Measurements from ENCODE around the gene ACADS. TPM values are rescaled to one million over a fixed set of nuclear protein-coding genes. Genes with fewer than 3 reads are reported as not detected.

Gene ACADS
- total RNA-seq, 1 donor: 6.6 TPM

DNA sequence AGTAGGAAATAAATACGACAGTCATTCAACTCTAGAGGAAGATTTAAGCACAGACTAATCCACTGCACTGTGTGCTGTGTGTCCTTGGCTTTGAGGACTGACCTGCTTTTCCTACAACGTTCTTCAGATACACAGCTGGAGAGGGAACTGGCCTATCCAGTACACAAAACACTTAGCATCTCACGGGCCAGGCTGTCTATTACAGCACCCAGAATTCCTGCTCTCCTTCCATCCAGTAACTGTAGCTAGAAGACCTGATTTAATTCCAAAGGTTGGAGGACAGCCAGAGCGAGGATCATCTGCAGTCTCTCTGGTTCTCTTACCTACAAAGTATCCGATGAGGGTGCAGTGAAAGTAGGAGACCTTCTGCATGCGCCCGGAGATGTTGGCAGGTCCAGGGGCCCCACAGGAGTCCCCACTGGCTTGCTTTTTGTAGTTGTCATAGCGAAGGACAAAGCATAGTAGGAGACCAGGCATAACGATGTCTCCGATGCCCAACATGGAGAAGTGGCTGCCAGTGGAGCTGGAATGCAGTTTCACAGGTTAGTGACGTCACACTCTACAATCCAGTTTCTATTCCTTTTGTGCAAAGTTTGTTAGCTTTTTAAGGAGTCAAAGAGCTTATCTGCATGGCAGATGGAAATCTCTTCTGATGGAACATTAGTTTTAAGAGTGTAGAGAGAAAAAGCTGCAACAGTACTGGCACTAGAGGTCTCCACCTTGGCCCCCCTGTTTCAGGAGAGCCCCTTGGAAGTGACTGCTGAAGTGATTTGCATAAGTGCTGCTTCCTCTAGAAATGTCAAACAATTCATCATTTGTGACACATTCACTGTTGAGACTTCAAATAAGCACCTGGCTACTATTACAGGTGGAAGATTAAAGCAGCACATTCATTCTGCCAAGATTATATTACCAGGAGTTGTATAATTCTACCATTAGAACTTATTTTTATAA lies 41.7 kb downstream of the ACADS start:
- Histone ChIP-seq H3K9me3 (ENCODE audit: low read depth, low read length) (no peaks in the 10 kb centered on the region), H3K27me3 (ENCODE audit: insufficient read depth, low read length) (no peaks in the 10 kb centered on the region), H3K4me3 (ENCODE audit: low read length) (no peak overlapping the region), H3K4me1 (ENCODE audit: insufficient read depth, low read length) (no peaks in the 10 kb centered on the region)

DNA sequence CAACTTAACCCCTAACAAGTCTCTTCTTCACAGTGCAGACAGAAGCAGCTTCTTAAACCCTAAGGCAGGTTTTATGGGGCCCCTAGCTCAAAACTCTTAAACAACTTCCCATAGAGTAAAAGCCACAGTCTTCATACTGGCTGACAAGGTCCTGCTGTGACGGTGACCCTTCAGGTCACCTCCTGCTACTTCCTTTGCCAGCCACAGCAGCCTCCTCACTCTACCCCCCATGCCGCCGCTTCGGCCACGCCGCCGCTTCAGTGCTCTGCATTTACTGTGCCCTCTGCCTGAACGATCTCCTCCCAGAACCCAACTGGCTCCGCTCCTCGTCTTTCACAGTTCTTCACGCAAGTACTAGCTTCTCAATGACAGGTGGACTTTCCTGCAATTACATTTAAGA lies 45.5 kb downstream of the ACADS start:
- H3K27me3 ChIP-seq (ENCODE audit: insufficient read depth, low read length): no peaks in the 10 kb centered on the region
- no peaks in the 10 kb centered on the region for H3K9me3 ChIP-seq (ENCODE audit: low read depth, low read length)
- no peaks in the 10 kb centered on the region for H3K4me1 ChIP-seq (ENCODE audit: insufficient read depth, low read length)
- H3K4me3 ChIP-seq (ENCODE audit: low read length): no peak overlapping the region

DNA sequence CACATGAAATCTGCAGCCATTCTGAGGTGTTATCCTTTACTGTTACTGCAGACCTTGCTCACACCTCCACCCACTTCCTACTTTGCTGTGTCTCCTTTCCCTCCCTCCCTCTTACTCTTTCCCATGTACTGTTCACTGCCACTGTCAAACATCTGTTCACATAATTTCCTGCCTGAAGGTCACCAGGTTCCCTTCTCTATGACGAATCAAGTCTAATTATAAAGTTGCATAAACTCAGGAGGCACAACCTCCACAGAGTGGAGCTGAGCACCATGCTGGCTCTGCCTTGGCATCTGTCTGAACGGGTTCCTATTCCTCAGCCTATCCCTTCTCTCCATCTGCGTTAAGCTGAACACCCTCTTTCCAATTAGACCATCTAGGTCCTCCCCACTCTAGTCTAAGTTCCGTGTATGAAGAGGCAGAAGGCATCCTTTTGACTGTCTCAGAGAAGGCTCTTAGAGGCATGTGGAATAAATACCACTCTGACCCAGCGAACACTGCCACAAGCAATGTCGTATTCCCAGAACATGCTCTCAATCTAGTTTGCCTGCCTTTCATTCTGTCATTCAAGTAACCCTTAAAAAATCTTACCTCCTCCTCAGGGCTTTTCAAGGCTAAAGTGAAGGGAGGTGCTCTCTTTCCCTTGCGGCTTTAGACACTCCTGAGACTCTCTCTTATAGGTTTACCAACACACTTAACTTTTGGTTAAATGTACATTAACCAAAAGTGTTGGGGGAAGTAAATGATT lies 48.7 kb downstream of the ACADS start:
- H3K9me3 ChIP-seq (ENCODE audit: low read depth, low read length): no peaks in the 10 kb centered on the region
- H3K27me3 ChIP-seq (ENCODE audit: insufficient read depth, low read length): no peaks in the 10 kb centered on the region
- H3K4me1 ChIP-seq (ENCODE audit: insufficient read depth, low read length): no peaks in the 10 kb centered on the region
- no peak overlapping the region for H3K4me3 ChIP-seq (ENCODE audit: low read length)

DNA sequence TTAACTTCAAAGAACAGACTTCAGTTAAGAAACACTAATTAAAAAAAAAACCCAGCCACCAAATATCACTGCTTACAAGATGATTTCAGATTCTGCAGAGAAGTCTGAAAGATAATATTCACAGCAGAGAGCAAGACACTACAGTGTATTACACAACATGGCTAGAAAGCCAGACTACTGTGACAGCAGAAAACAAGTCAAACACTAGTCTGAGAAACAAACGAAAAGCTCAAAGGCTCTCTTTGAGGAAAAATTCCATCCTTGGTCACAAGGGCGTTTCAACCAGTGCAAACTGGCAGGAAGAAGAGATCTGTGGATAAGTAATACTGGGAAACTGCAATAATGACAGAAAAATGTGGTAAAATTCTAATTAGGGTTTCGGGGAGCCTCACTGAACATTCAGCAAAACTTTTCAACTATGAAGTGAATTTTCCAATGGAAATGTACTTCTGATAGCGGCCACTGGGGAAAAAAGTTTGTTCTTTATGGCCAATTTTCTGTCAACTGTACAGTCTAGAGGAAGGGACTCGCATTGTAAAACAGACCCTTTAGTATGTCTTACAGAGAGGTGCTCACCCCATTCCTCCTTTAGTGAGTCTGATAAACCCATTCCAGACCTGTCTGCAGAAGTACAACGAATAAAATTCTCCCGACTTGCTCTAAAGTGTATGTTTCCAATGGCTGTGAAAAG lies 50.4 kb downstream of the ACADS start:
- no peaks in the 10 kb centered on the region for H3K9me3 ChIP-seq (ENCODE audit: low read depth, low read length)
- no peaks in the 10 kb centered on the region for H3K27me3 ChIP-seq (ENCODE audit: insufficient read depth, low read length)
- H3K4me3 ChIP-seq (ENCODE audit: low read length): no peak overlapping the region
- H3K4me1 ChIP-seq (ENCODE audit: insufficient read depth, low read length): no peaks in the 10 kb centered on the region

DNA sequence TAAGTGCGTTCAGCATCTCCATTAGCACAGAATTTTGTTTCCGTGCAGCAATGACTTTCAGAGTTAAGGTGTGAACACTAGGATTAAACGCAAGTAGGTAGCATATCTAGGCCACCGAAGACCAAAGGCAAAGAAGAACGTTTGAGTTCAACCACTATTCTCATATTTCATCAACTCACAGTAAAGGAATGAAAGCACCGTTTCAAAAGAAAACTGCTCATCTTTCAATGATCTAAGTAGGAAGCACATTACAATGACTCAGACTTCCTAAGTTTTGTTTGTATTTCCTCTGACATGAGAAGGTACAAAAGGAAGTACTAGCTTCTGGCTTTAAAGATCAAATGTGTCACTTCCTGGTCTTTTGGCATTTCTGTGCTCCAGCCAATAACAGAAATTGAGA lies 57.6 kb downstream of the ACADS start:
- no peaks in the 10 kb centered on the region for H3K9me3 ChIP-seq (ENCODE audit: low read depth, low read length)
- no peak overlapping the region for H3K4me3 ChIP-seq (ENCODE audit: low read length)
- H3K4me1 ChIP-seq (ENCODE audit: insufficient read depth, low read length): peaks cover 10% of the 10 kb centered on the region
- H3K27me3 ChIP-seq (ENCODE audit: insufficient read depth, low read length): no peaks in the 10 kb centered on the region

GRCh38 chr12:120784804-120785203 lies 59.2 kb downstream of the ACADS start:
- Histone ChIP-seq H3K27me3 (ENCODE audit: insufficient read depth, low read length) (no peaks in the 10 kb centered on the region), H3K4me3 (ENCODE audit: low read length) (no peak overlapping the region), H3K4me1 (ENCODE audit: insufficient read depth, low read length) (peaks cover 10% of the 10 kb centered on the region), H3K9me3 (ENCODE audit: low read depth, low read length) (no peaks in the 10 kb centered on the region)

DNA sequence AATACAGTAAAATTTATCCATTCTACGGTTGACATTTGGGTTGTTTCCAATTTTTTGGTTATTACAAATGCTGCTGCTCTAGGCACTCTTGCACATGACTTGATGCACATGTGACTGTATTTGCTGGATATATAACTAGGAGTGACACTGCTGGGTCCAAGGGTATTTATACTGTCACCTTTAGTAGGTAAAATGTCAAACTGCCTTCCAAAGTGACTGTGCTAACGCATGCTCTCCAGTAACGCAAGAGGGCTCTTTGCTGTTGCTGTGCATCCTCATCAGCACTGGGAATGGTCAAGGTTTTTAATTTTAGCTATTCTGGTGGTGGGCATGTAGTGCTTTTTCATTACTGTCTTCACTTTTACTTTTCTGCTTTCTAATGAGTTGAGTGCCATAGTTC lies 62.3 kb downstream of the ACADS start:
- H3K9me3 ChIP-seq (ENCODE audit: low read depth, low read length): no peaks in the 10 kb centered on the region
- H3K4me1 ChIP-seq (ENCODE audit: insufficient read depth, low read length): peaks cover 6% of the 10 kb centered on the region
- H3K27me3 ChIP-seq (ENCODE audit: insufficient read depth, low read length): no peaks in the 10 kb centered on the region
- H3K4me3 ChIP-seq (ENCODE audit: low read length): no peak overlapping the region

Other genes starting within 250 kb of the ACADS start
- gene DYNLL1, start 229.7 kb upstream of the ACADS start, total RNA-seq: 34.0 TPM
- gene COQ5, start 196.7 kb upstream of the ACADS start, total RNA-seq: 4.5 TPM
- gene RNF10, start 191.5 kb upstream of the ACADS start, total RNA-seq: 218 TPM
- 12.7 TPM for gene POP5, start 144.4 kb upstream of the ACADS start, total RNA-seq
- gene CABP1, start 85.2 kb upstream of the ACADS start, total RNA-seq: not detected
- gene MLEC, start 38.7 kb upstream of the ACADS start, total RNA-seq: 11.5 TPM
- 5.6 TPM for gene UNC119B, start 15.4 kb upstream of the ACADS start, total RNA-seq
- gene SPPL3, start 178.5 kb downstream of the ACADS start, total RNA-seq: 44.5 TPM